SU-DHL-6 (cell line): Measurements from ENCODE around the gene GMNC.

Experiments
- H2AFZ ChIP-seq: fragments of 200-600 bp; sonication (generic); 2 replicates; pipeline ENCODE4 v1.6.1; 2014; ENCODE audit warnings: low read depth, mild to moderate bottlenecking, moderate library complexity, mixed read lengths, antibody characterized with exemption, low read length; ENCODE audit not compliant: severe bottlenecking
- H3F3A ChIP-seq: fragments of 200-600 bp; shearing (Covaris generic); 2 replicates; pipeline ENCODE4 v1.6.0; 2016; ENCODE audit warnings: antibody characterized with exemption, mild to moderate bottlenecking; ENCODE audit not compliant: insufficient read depth
- H3K27ac ChIP-seq: fragments of 200-600 bp; sonication (generic); 2 replicates; pipeline ENCODE4 v1.5.1; 2016; ENCODE audit warnings: low read depth, mild to moderate bottlenecking, low read length, moderate library complexity, mixed read lengths
- H3K27me3 ChIP-seq: fragments of 200-600 bp; sonication (generic), shearing (Covaris generic); 2 replicates; pipeline ENCODE4 v1.6.0; 2014; ENCODE audit warnings: mild to moderate bottlenecking, low read length
- H3K36me3 ChIP-seq: fragments of 200-600 bp; sonication (generic); 2 replicates; pipeline ENCODE4 v1.6.1; 2014; ENCODE audit warnings: mild to moderate bottlenecking, low read length, mixed read lengths
- H3K4me2 ChIP-seq: fragments of 300-600, 200-600 bp; shearing (Covaris generic), sonication (generic); 2 replicates; pipeline ENCODE4 v1.6.0; 2014; ENCODE audit warnings: low read length, low read depth, mild to moderate bottlenecking; ENCODE audit not compliant: poor library complexity, severe bottlenecking
- H3K4me3 ChIP-seq: fragments of 200-600 bp; sonication (generic); 2 replicates; pipeline ENCODE4 v1.5.1; 2014; ENCODE audit warnings: antibody characterized with exemption, low read length, mild to moderate bottlenecking, mixed read lengths; ENCODE audit not compliant: insufficient read depth, poor library complexity, severe bottlenecking
- H3K79me2 ChIP-seq: fragments of 200-600 bp; sonication (generic); 2 replicates; pipeline ENCODE4 v1.6.1; 2014; ENCODE audit warnings: mild to moderate bottlenecking, low read length, moderate library complexity; ENCODE audit not compliant: insufficient read depth
- H3K9ac ChIP-seq: fragments of 200-600 bp; sonication (generic); 2 replicates; pipeline ENCODE4 v1.7.0; 2014; ENCODE audit warnings: mild to moderate bottlenecking, low read length
- H3K9me2 ChIP-seq: fragments of 200-600 bp; sonication (generic); replicated peaks from 2 replicates; pipeline ENCODE4 v1.6.1; 2014; ENCODE audit warnings: low read length; ENCODE audit not compliant: insufficient read depth
- H3K9me3 ChIP-seq: fragments of 200-600 bp; sonication (generic); 2 replicates; pipeline ENCODE4 v1.6.1; 2014; ENCODE audit warnings: low read length, mixed read lengths; ENCODE audit not compliant: insufficient read depth
- H4K20me1 ChIP-seq: fragments of 200-600 bp; sonication (generic); 2 replicates; pipeline ENCODE4 v1.6.1; 2014; ENCODE audit warnings: low read depth, mild to moderate bottlenecking, antibody characterized with exemption, low read length, moderate library complexity, mixed read lengths
- EZH2phosphoT487 ChIP-seq: fragments of 200-600 bp; sonication (generic), shearing (Covaris generic); conservative IDR thresholded peaks from 2 replicates; pipeline ENCODE4 v1.6.1; 2018; ENCODE audit warnings: mild to moderate bottlenecking, antibody characterized with exemption, low read length, moderate library complexity, mixed read lengths
- TF ChIP-seq, protein P1 (sequence below): fragments of 200-600 bp; sonication (generic); IDR thresholded peaks from one replicate; pipeline ENCODE4 v1.5.1; 2017; ENCODE audit warnings: antibody characterized with exemption, mild to moderate bottlenecking, low read length, moderate library complexity; ENCODE audit not compliant: insufficient read depth, poor library complexity, severe bottlenecking

The GMNC gene

GRCh38 chr3:190840146-190840545, 22.3 kb downstream of the GMNC start:
- Histone ChIP-seq H3K9me2 (no peaks in the 10 kb centered on the region), H3K27ac (no peak overlapping the region)

GRCh38 chr3:190831225-190831624, 31.3 kb downstream of the GMNC start:
- Histone ChIP-seq H4K20me1 (no peaks in the 10 kb centered on the region), H3K4me2 (no peak overlapping the region), H3K36me3 (no peaks in the 10 kb centered on the region), H3K79me2 (no peaks in the 10 kb centered on the region), H3K9me3 (no peaks in the 10 kb centered on the region), H3K4me3 (no peak overlapping the region), H3F3A (no peaks in the 10 kb centered on the region), H2AFZ (no peak overlapping the region), H3K27ac (no peak overlapping the region), H3K9ac (no peak overlapping the region), H3K27me3 (no peaks in the 10 kb centered on the region), H3K9me2 (no peaks in the 10 kb centered on the region)
- TF ChIP-seq EZH2phosphoT487, result no peak
- TF ChIP-seq, protein P1, sequence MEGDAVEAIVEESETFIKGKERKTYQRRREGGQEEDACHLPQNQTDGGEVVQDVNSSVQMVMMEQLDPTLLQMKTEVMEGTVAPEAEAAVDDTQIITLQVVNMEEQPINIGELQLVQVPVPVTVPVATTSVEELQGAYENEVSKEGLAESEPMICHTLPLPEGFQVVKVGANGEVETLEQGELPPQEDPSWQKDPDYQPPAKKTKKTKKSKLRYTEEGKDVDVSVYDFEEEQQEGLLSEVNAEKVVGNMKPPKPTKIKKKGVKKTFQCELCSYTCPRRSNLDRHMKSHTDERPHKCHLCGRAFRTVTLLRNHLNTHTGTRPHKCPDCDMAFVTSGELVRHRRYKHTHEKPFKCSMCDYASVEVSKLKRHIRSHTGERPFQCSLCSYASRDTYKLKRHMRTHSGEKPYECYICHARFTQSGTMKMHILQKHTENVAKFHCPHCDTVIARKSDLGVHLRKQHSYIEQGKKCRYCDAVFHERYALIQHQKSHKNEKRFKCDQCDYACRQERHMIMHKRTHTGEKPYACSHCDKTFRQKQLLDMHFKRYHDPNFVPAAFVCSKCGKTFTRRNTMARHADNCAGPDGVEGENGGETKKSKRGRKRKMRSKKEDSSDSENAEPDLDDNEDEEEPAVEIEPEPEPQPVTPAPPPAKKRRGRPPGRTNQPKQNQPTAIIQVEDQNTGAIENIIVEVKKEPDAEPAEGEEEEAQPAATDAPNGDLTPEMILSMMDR, result no peak

More at GRCh38 chr3:190840146-190840545, 22.3 kb downstream of the GMNC start:
- no peaks in the 10 kb centered on the region for H3K27me3 ChIP-seq
- no peak overlapping the region for H3K4me3 ChIP-seq
- H3F3A ChIP-seq, result no peaks in the 10 kb centered on the region
- H2AFZ ChIP-seq, result no peak overlapping the region
- no peaks in the 10 kb centered on the region for H3K79me2 ChIP-seq
- H3K4me2 ChIP-seq, result no peak overlapping the region
- H3K9me3 ChIP-seq, result no peaks in the 10 kb centered on the region
- TF ChIP-seq EZH2phosphoT487, result no peak
- TF ChIP-seq, protein P1, result no peak
- H3K9ac ChIP-seq, result no peak overlapping the region
- H3K36me3 ChIP-seq, result no peaks in the 10 kb centered on the region
- peaks cover 5% of the 10 kb centered on the region; the same call in 1 of the 2 replicates for H4K20me1 ChIP-seq

GRCh38 chr3:190830031-190830430, 32.5 kb downstream of the GMNC start:
- TF ChIP-seq, protein P1, result no peak
- TF ChIP-seq EZH2phosphoT487, result no peak
- H4K20me1 ChIP-seq, result no peaks in the 10 kb centered on the region
- H2AFZ ChIP-seq, result no peak overlapping the region
- H3K4me3 ChIP-seq, result no peak overlapping the region
- no peak overlapping the region for H3K27ac ChIP-seq
- no peaks in the 10 kb centered on the region for H3K27me3 ChIP-seq
- H3F3A ChIP-seq, result no peaks in the 10 kb centered on the region
- no peaks in the 10 kb centered on the region for H3K36me3 ChIP-seq
- no peaks in the 10 kb centered on the region for H3K9me3 ChIP-seq
- no peaks in the 10 kb centered on the region for H3K79me2 ChIP-seq
- H3K4me2 ChIP-seq, result no peak overlapping the region
- H3K9me2 ChIP-seq, result no peaks in the 10 kb centered on the region
- no peak overlapping the region for H3K9ac ChIP-seq
